ENCODE results near the gene EEF1A2.

The EEF1A2 gene

GRCh38 chr20:63463400-63464288 lies 35.2 kb downstream of the EEF1A2 start:
- Mint-ChIP-seq H3K4me1 (no peaks in the 10 kb centered on the region), H3K36me3 (no peaks in the 10 kb centered on the region), H3K27ac (no peak overlapping the region), H3K27me3 (peaks cover 54 to 83% of the 10 kb centered on the region in 2 donors), H3K4me3 (no peak overlapping the region), H3K9me3 (no peaks in the 10 kb centered on the region)
- DNase-seq (no peak), ATAC-seq (replicated peaks) (no peak)

GRCh38 chr20:63462244-63462643 lies 36.6 kb downstream of the EEF1A2 start:
- H3K9me3 Mint-ChIP-seq: no peaks in the 10 kb centered on the region

GRCh38 chr20:63461104-63461763 lies 37.6 kb downstream of the EEF1A2 start:
- ATAC-seq (replicated peaks): no peak
- Mint-ChIP-seq H3K27ac (no peak overlapping the region), H3K9me3 (no peaks in the 10 kb centered on the region), H3K4me1 (peaks cover 6 to 17% of the 10 kb centered on the region in 2 donors), H3K4me3 (no peak overlapping the region), H3K36me3 (no peaks in the 10 kb centered on the region), H3K27me3 (peaks cover 50 to 83% of the 10 kb centered on the region in 2 donors)
- DNase-seq: no peak

More at GRCh38 chr20:63462244-63462643, 36.6 kb downstream of the EEF1A2 start:
- H3K27ac Mint-ChIP-seq: no peak overlapping the region
- no peak for DNase-seq
- no peak overlapping the region for H3K4me3 Mint-ChIP-seq
- peaks cover 51 to 87% of the 10 kb centered on the region in 2 donors for H3K27me3 Mint-ChIP-seq
- ATAC-seq (replicated peaks): no peak
- H3K4me1 Mint-ChIP-seq: peaks cover 6 to 14% of the 10 kb centered on the region in 2 donors
- H3K36me3 Mint-ChIP-seq: no peaks in the 10 kb centered on the region

- Mint-ChIP-seq H3K27ac (no peak overlapping the region), H3K27me3 (peaks cover 53 to 79% of the 10 kb centered on the region in 2 donors), H3K36me3 (no peaks in the 10 kb centered on the region), H3K4me3 (no peak overlapping the region), H3K9me3 (no peaks in the 10 kb centered on the region), H3K4me1 (peaks cover 10 to 29% of the 10 kb centered on the region in 2 donors)
- ATAC-seq (replicated peaks): no peak
- DNase-seq: no peak
Observed at GRCh38 chr20:63459070-63459380, 39.9 kb downstream of the EEF1A2 start.

- no peak overlapping the region for H3K4me3 Mint-ChIP-seq
- peaks cover 55 to 79% of the 10 kb centered on the region in 2 donors for H3K27me3 Mint-ChIP-seq
- H3K36me3 Mint-ChIP-seq: no peaks in the 10 kb centered on the region
- ATAC-seq (replicated peaks) (no peak), DNase-seq (no peak)
- H3K27ac Mint-ChIP-seq: no peak overlapping the region
- H3K9me3 Mint-ChIP-seq: no peaks in the 10 kb centered on the region
- H3K4me1 Mint-ChIP-seq: peaks cover 10 to 35% of the 10 kb centered on the region in 2 donors
Observed at GRCh38 chr20:63458170-63459069, 40.5 kb downstream of the EEF1A2 start.

- Mint-ChIP-seq H3K27ac (no peak overlapping the region), H3K4me3 (no peak overlapping the region), H3K4me1 (peaks cover 10 to 38% of the 10 kb centered on the region in 2 donors), H3K9me3 (no peaks in the 10 kb centered on the region), H3K27me3 (peaks cover 50 to 80% of the 10 kb centered on the region in 2 donors), H3K36me3 (no peaks in the 10 kb centered on the region)
- DNase-seq: no peak
- peak; percentile 63 to 69 for ATAC-seq (replicated peaks)
Observed at GRCh38 chr20:63457737-63458136, 41.1 kb downstream of the EEF1A2 start.

GRCh38 chr20:63456429-63457284 lies 42.2 kb downstream of the EEF1A2 start:
- Mint-ChIP-seq H3K27ac (no peak overlapping the region), H3K9me3 (no peaks in the 10 kb centered on the region)

GRCh38 chr20:63455568-63455859 lies 43.4 kb downstream of the EEF1A2 start:
- Mint-ChIP-seq H3K4me3 (no peak overlapping the region), H3K4me1 (peaks cover 10 to 38% of the 10 kb centered on the region in 2 donors), H3K27me3 (peaks cover 48 to 73% of the 10 kb centered on the region in 2 donors), H3K36me3 (no peaks in the 10 kb centered on the region), H3K27ac (no peak overlapping the region), H3K9me3 (no peaks in the 10 kb centered on the region)
- DNase-seq: no peak
- no peak for ATAC-seq (replicated peaks)

More at GRCh38 chr20:63456429-63457284, 42.2 kb downstream of the EEF1A2 start:
- ATAC-seq (replicated peaks) (no peak), DNase-seq (no peak)
- no peak overlapping the region for H3K4me3 Mint-ChIP-seq
- H3K27me3 Mint-ChIP-seq: peaks cover 54 to 83% of the 10 kb centered on the region in 2 donors
- H3K4me1 Mint-ChIP-seq: peaks cover 10 to 38% of the 10 kb centered on the region in 2 donors
- H3K36me3 Mint-ChIP-seq: no peaks in the 10 kb centered on the region

- no peak for ATAC-seq (replicated peaks)
- Mint-ChIP-seq H3K27ac (peak overlapping the region; percentile 67), H3K4me3 (no peak overlapping the region), H3K36me3 (no peaks in the 10 kb centered on the region), H3K9me3 (no peaks in the 10 kb centered on the region), H3K4me1 (peaks cover 10 to 38% of the 10 kb centered on the region in 2 donors), H3K27me3 (peaks cover 45 to 68% of the 10 kb centered on the region in 2 donors)
- no peak for DNase-seq
Observed at GRCh38 chr20:63454731-63455567, 43.9 kb downstream of the EEF1A2 start.

GRCh38 chr20:63452821-63453523 lies 45.9 kb downstream of the EEF1A2 start:
- DNase-seq (no peak), ATAC-seq (replicated peaks) (peak; percentile 40 to 66)
- Mint-ChIP-seq H3K36me3 (no peaks in the 10 kb centered on the region), H3K27ac (no peak overlapping the region), H3K9me3 (no peaks in the 10 kb centered on the region), H3K27me3 (peaks cover 48 to 72% of the 10 kb centered on the region in 2 donors), H3K4me1 (peaks cover 8 to 31% of the 10 kb centered on the region in 2 donors), H3K4me3 (no peak overlapping the region)

GRCh38 chr20:63452341-63452740 lies 46.5 kb downstream of the EEF1A2 start:
- DNase-seq (no peak), ATAC-seq (replicated peaks) (no peak)
- H3K27ac Mint-ChIP-seq: no peak overlapping the region
- H3K4me3 Mint-ChIP-seq: no peak overlapping the region
- H3K27me3 Mint-ChIP-seq: peaks cover 50 to 72% of the 10 kb centered on the region in 2 donors
- peaks cover 6 to 25% of the 10 kb centered on the region in 2 donors for H3K4me1 Mint-ChIP-seq
- no peaks in the 10 kb centered on the region for H3K36me3 Mint-ChIP-seq
- H3K9me3 Mint-ChIP-seq: no peaks in the 10 kb centered on the region

GRCh38 chr20:63451821-63452220 lies 47.1 kb downstream of the EEF1A2 start:
- peaks cover 56 to 75% of the 10 kb centered on the region in 2 donors for H3K27me3 Mint-ChIP-seq

More at GRCh38 chr20:63451821-63452220, 47.1 kb downstream of the EEF1A2 start:
- Mint-ChIP-seq H3K4me3 (no peak overlapping the region), H3K4me1 (peaks cover 7 to 20% of the 10 kb centered on the region in 2 donors), H3K36me3 (no peaks in the 10 kb centered on the region), H3K9me3 (no peaks in the 10 kb centered on the region), H3K27ac (no peak overlapping the region)
- no peak for ATAC-seq (replicated peaks)
- no peak for DNase-seq

All from stimulated activated naive B cell treated with anti-CD40 and anti-IgM and Interleukin-4, amounts not matched to agents 10 μg/mL and 1 μg/mL and 100 μg/mL, for 72 hours (primary cell).